Renal cortex interstitium (tissue), 11 donors: ENCODE data around the gene WFDC9. TPM values are rescaled to one million over a fixed set of nuclear protein-coding genes. Genes with fewer than 3 reads are reported as not detected.
"Not testable (repeated sequence)": the region's sequence is repeated elsewhere in the genome, so short reads cannot be mapped to it uniquely, and the experiment has no call there.

ENCODE experiments used
- DNase-seq, 11 donors: peaks; one replicate each; pipeline ENCODE4 v3.0.0-alpha.2; 2013; ENCODE audit warnings: low read depth in 9 of 11, low spot score in 4 of 11; ENCODE audit errors: extremely low read depth in 1 of 11
- polyA plus RNA-seq, 3 donors: library from polyadenylated mRNA; unstranded; fragments of 120-200 nt; gene quantifications; one replicate each; pipeline ENCODE4 v1.2.1, GENCODE V29; 2013; ENCODE audit not compliant: insufficient read length in 3 of 3

Gene WFDC9
- polyA plus RNA-seq, 3 donors = not detected

DNA sequence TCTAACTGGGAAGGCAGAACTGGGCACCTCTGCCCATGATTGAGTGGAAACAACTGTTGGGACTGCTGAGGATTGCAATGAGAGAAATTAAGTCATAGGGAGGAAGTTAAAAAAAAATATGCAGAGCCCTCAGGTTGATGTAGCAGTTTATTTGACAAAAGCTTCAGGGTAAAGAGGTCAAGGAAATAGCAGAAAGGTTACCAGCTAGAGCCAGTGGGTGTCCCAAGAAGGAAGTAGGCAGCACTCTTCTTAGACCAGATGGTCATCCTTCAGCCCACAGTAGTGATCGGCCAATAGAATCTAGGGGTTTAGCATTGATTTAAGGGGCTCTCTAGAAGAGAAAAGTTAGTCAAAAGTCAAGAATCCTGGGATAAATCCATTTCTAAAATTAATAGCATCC, 23.3 kb downstream of the WFDC9 start:
- no peak for DNase-seq

GRCh38 chr20:45595235-45595634, 35.8 kb downstream of the WFDC9 start:
- DNase-seq = no peak

- DNase-seq = no peak
These were observed 37.6 kb downstream of the WFDC9 start for GRCh38 chr20:45593498-45593897.

DNA sequence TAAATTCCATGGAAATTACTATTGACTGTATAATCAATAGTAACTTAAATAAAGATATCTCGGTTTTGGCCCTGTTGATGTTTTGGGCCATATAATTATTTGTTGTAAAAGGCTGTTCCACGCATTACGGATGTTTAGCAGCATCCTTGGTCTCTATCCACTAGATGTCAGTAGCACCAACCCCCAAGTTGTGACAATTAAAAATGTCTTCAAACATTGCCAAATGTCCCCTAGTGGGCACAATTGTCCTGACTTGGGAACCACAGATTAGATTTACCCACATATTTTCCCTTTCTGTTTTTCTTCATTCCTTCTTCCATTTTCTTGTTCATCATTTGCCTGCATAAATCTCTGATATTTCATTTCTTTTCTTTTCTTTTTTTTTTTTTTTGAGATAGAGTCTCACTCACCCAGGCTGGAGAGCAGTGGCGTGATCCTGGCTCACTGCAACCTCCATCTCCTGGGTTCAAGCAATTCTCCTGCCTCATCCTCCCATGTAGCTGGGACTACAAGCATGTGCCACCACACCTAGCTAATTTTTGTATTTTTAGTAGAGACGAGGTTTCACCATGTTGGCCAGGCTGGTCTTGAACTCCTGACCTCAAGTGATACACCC, 38.4 kb downstream of the WFDC9 start:
- peak in 4 of 11 donors; percentile 12 to 20 (median 14) for DNase-seq

DNA sequence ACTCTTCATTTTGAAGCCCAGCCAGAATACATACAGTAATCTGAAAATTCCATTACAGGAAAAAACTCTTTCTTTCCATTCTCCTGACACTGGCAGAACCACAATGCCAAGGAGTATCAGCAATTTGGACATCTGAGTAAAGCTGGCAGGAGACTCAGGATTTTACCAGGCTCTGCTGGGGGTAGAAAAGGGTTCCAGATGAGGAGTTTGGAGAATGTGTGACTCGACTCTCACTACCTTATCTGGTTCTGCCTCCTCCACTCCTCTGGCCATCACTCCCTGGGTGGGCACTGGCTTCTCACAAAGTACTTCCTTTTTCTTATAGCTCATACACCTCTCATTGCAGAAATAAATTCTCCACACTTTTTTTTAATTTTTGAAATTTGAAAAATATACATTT, 41.4 kb downstream of the WFDC9 start:
- DNase-seq = no peak

DNA sequence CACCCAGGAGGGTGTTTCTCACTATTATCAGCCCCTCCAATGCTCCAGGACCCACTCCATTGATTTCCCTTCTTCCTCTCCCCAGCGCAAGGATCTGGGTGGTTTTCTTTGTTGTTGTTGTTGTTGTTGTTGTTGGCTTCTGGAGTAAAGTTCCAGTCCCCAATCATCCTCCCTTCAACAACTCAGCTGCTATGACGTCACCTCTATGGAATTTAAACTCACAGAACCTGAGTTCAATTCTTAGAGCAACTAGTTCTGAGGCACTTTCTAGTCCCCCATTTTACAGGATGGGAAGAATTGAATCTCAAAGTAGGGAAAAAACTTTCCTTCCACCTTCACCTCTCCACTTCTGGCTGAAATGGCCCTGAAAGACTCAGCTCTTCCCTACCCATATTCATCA, 42.3 kb downstream of the WFDC9 start:
- DNase-seq = no peak

GRCh38 chr20:45585986-45586385, 45.1 kb downstream of the WFDC9 start:
- not testable (repeated sequence) for DNase-seq

DNA sequence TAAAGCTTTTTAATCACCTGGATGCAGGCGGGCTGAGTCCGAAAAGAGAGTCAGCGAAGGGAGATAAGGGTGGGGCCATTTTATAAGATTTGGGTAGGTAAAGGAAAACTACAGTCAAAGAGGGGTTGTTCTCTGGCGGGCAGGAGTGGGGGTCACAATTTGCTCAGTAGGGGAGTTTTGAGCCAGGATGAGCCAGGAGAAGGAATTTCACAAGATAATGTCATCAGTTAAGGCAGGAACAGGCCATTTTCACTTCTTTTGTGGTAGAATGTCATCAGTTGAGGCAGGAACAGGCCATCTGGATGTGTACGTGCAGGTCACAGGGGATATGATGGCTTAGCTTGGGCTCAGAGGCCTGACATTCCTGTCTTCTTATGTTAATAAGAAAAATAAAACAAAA, 46.8 kb downstream of the WFDC9 start:
- DNase-seq = not testable (repeated sequence)

GRCh38 chr20:45583502-45583901, 47.6 kb downstream of the WFDC9 start:
- no peak for DNase-seq

- no peak for DNase-seq
These were observed 49.4 kb downstream of the WFDC9 start for GRCh38 chr20:45581702-45582101.

GRCh38 chr20:45579184-45579583, 51.9 kb downstream of the WFDC9 start, which contains the start of gene WFDC8:
Gene WFDC8 (minus strand): TSS chr20:45579284. CDS start chr20:45579247, 37 bp downstream.
- no peak for DNase-seq

DNA sequence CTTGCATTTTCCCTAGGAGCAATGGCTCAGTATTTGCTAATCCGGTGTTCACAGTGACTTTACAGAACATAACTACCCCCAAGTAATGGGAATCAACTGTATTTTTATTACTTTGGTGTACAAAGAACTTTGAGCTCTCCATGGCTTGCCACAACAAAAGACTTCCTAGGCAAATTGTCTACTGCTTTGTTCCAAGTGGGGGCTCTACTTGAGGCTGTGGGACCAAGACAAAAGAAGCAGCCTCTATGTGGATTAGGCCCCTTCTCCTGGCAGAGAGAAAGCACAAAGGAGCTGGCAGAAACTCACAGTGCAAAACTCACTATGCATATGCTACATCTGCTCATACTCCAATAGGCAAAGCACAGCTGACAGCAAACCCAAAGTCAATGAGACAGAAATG, 52.9 kb downstream of the WFDC9 start:
- no peak for DNase-seq

DNA sequence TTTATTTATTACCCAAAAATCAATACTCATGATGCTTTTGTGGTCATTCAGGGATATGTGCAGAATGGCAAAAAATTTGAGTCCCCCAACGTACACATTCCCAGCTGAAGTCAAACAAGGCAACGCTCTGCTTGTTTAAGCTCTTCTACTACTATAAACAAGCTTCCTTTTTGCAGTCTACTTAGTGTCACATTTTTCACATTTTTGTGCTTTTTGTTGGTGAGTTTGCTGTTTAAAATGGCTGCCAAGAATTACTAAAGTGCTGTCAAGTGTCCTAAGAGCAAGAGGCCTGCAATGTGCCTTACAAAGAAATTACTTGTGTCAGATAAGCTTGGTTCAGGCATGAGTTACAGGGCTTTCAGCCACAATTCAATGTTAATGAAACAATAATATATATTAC, 54.1 kb downstream of the WFDC9 start:
- peak in 10 of 11 donors; percentile 9 to 42 (median 14) for DNase-seq

DNA sequence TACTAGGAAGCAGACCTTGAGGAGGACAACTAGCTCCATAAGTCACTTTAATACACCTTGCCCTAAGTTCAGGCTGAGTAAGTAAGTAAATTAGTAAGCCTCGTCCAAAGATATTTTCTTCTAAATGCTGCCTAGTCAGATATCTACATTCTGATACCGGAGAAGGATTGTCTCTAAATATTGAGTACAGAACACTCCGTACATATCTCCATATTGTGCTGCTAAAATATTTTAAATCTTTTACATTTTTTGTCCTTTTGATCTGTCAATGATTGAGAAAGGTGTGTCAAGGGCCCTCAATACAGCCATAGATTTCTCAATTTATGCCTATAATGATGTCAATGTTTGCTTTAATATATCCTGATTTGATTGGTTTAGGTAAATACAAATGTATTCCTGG, 55.2 kb downstream of the WFDC9 start:
- no peak for DNase-seq

- DNase-seq = not testable (repeated sequence)
These were observed 61.4 kb downstream of the WFDC9 start for GRCh38 chr20:45569650-45570049.

DNA sequence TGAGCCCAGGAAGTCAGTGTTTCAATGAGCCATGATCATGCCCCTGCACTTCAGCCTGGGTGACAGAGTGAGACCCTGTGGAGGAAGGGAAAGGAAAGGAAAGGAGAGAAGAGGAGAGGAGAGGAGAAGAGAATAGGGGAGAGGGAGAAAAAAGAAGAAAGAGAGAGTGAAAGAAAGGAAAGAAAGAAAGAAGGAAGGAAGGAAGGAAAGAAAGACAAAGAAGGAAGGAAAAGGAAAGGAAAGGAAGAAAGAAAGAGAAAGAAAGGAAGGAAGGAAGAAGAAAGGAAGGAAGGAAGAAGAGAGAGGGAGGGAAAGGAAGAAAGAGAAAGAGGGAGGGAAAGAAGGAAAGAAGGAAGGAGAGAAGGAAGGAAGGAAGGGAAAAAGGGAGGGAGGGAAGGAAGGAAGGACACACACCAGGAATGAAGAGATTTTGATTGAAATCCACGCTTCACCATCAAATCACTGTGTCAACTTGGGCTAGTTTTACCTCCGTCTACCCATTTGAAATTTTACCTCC, 66.3 kb downstream of the WFDC9 start:
- no peak for DNase-seq

Other genes with a start within 250 kb of the WFDC9 start
- gene DBNDD2, start 223.0 kb downstream of the WFDC9 start, polyA plus RNA-seq = 10 to 100 TPM; 22.2 to 24.7 (median 24.3) TPM
- 10 to 100 TPM; 74.4 to 98.7 (median 91.9) TPM for gene PIGT, start 215.1 kb downstream of the WFDC9 start, polyA plus RNA-seq
- gene WFDC2, start 161.5 kb downstream of the WFDC9 start, polyA plus RNA-seq = 100 to 1,000 TPM; 123 to 249 (median 182) TPM
- gene SPINT3, start 115.7 kb downstream of the WFDC9 start, polyA plus RNA-seq = not detected
- gene WFDC6, start 91.8 kb downstream of the WFDC9 start, polyA plus RNA-seq = under 1 TPM in 1 of 3 donors, not detected in 2; 0.30 TPM
- under 1 TPM; 0.16 to 0.39 (median 0.20) TPM for gene EPPIN, start 83.9 kb downstream of the WFDC9 start, polyA plus RNA-seq
- gene WFDC8, start 52.0 kb downstream of the WFDC9 start, polyA plus RNA-seq = under 1 TPM in 1 of 3 donors, not detected in 2; 0.36 TPM
- not detected for gene WFDC10A, start 1.5 kb downstream of the WFDC9 start, polyA plus RNA-seq
- gene WFDC11, start 39.0 kb upstream of the WFDC9 start, polyA plus RNA-seq = not detected
- under 1 TPM in 1 of 3 donors, not detected in 2; 0.07 TPM for gene WFDC13, start 70.8 kb upstream of the WFDC9 start, polyA plus RNA-seq
- gene WFDC10B, start 73.7 kb upstream of the WFDC9 start, polyA plus RNA-seq = not detected
- gene SPINT4, start 91.1 kb upstream of the WFDC9 start, polyA plus RNA-seq = not detected
- gene WFDC3, start 160.6 kb upstream of the WFDC9 start, polyA plus RNA-seq = 1 to 10 TPM in 2 of 3 donors, under 1 TPM in 1; 0.44 to 2.2 (median 1.3) TPM
- 10 to 100 TPM; 34.5 to 40.9 (median 35.8) TPM for gene DNTTIP1, start 160.7 kb upstream of the WFDC9 start, polyA plus RNA-seq
- 10 to 100 TPM; 49.3 to 84.3 (median 74.4) TPM for gene UBE2C, start 181.4 kb upstream of the WFDC9 start, polyA plus RNA-seq
- 1 to 10 TPM in 1 of 3 donors, under 1 TPM in 2; 0.50 to 2.5 (median 0.50) TPM for gene TNNC2, start 196.0 kb upstream of the WFDC9 start, polyA plus RNA-seq
- 10 to 100 TPM; 10.8 to 21.0 (median 14.2) TPM for gene SNX21, start 202.5 kb upstream of the WFDC9 start, polyA plus RNA-seq
- gene ACOT8, start 226.1 kb upstream of the WFDC9 start, polyA plus RNA-seq = 10 to 100 TPM; 19.2 to 31.3 (median 25.3) TPM
- gene ZSWIM3, start 226.3 kb upstream of the WFDC9 start, polyA plus RNA-seq = 1 to 10 TPM; 5.1 to 5.5 (median 5.2) TPM
- 10 to 100 TPM; 15.3 to 18.9 (median 16.6) TPM for gene ZSWIM1, start 249.9 kb upstream of the WFDC9 start, polyA plus RNA-seq